IMR-90 (cell line): ENCODE data around the gene RRP1. TPM values are rescaled to one million over a fixed set of nuclear protein-coding genes. Genes with fewer than 3 reads are reported as not detected.

ENCODE experiments used
- ATAC-seq: fragments of 200-7000 bp; cut with Tn5 transposase; 2 replicates; pipeline ENCODE4 v1.9.1; 2020; ENCODE audit warnings: low read depth, mild to moderate bottlenecking, moderate library complexity
- BruUV-seq: library from RNA; stranded (reverse); fragments of 400-500 nt; replicated peaks from 2 replicates; lab custom pipeline; 2021; lab: Mats Ljungman, UMichigan
- CTCF ChIA-PET: fragments of 300-600 bp; formaldehyde crosslinking; extraction: SDS; loops from one replicate; lab custom pipeline; 2021; ENCODE audit warnings: antibody characterized with exemption; lab: Yijun Ruan, JAX
- POLR2A ChIA-PET: fragments of 300-600 bp; sonication (Branson Sonifier 250); formaldehyde crosslinking; loops from one replicate; lab custom pipeline; 2022; ENCODE audit warnings: antibody characterized with exemption; ENCODE audit not compliant: unreplicated experiment; lab: Charles Lee
- DNase-seq: peaks from one replicate; pipeline ENCODE4 v3.0.0; 2013
- H2AFZ ChIP-seq: replicated peaks from 2 replicates; pipeline ENCODE3; 2013; ENCODE audit warnings: low read length, mild to moderate bottlenecking; ENCODE audit not compliant: poor library complexity
- H2AK5ac ChIP-seq: 2 replicates; pipeline ENCODE4 v1.6.1; 2013; ENCODE audit warnings: low read depth, low read length, inconsistent platforms
- H2AK9ac ChIP-seq: replicated peaks from 2 replicates; pipeline ENCODE3; 2013; ENCODE audit warnings: mild to moderate bottlenecking, low read depth, low read length, moderate library complexity; ENCODE audit not compliant: poor library complexity
- H2BK120ac ChIP-seq: 2 replicates; pipeline ENCODE4 v1.6.1; 2013; ENCODE audit warnings: low read depth, low read length, inconsistent platforms
- H2BK15ac ChIP-seq: 3 replicates; pipeline ENCODE4 v1.6.1; 2013; ENCODE audit warnings: low read depth, low read length, inconsistent platforms
- H2BK20ac ChIP-seq: 2 replicates; pipeline ENCODE4 v1.6.1; 2013; ENCODE audit warnings: low read depth, mild to moderate bottlenecking, inconsistent platforms, low read length, moderate library complexity
- H2BK5ac ChIP-seq: 2 replicates; pipeline ENCODE4 v1.6.1; 2013; ENCODE audit warnings: mild to moderate bottlenecking, low read depth, low read length, inconsistent platforms; ENCODE audit not compliant: poor library complexity, severe bottlenecking
- H3K14ac ChIP-seq: replicated peaks from 2 replicates; pipeline ENCODE4 v1.6.1; 2013; ENCODE audit warnings: low read depth, low read length, inconsistent platforms
- H3K18ac ChIP-seq: 2 replicates; pipeline ENCODE4 v1.6.1; 2013; ENCODE audit warnings: low read depth, low read length, control low read depth
- H3K23ac ChIP-seq: 2 replicates; pipeline ENCODE4 v1.6.1; 2013; ENCODE audit warnings: low read depth, low read length, inconsistent platforms
- H3K27ac ChIP-seq: 2 replicates; pipeline ENCODE4 v1.5.1; 2013; ENCODE audit warnings: mild to moderate bottlenecking, control low read depth, low read length; ENCODE audit not compliant: insufficient read depth
- H3K27me3 ChIP-seq: 2 replicates; pipeline ENCODE4 v1.6.1; 2013; ENCODE audit warnings: low read length; ENCODE audit not compliant: control insufficient read depth, insufficient read depth
- H3K36me3 ChIP-seq: 2 replicates; pipeline ENCODE4 v1.6.1; 2013; ENCODE audit warnings: low read length, mixed read lengths; ENCODE audit not compliant: control insufficient read depth, insufficient read depth
- H3K4ac ChIP-seq: 2 replicates; pipeline ENCODE4 v1.6.1; 2013; ENCODE audit warnings: low read depth, low read length, inconsistent platforms
- H3K4me1 ChIP-seq: 2 replicates; pipeline ENCODE4 v1.6.1; 2013; ENCODE audit warnings: low read length, mixed read lengths; ENCODE audit not compliant: control insufficient read depth, insufficient read depth
- H3K4me2 ChIP-seq: 2 replicates; pipeline ENCODE4 v1.6.1; 2013; ENCODE audit warnings: low read depth, mild to moderate bottlenecking, control low read depth, low read length, moderate library complexity
- H3K4me3 ChIP-seq: 2 replicates; pipeline ENCODE4 v1.5.1; 2013; ENCODE audit warnings: low read depth, mild to moderate bottlenecking, control low read depth, low read length, moderate library complexity; ENCODE audit not compliant: insufficient read depth
- H3K56ac ChIP-seq: 2 replicates; pipeline ENCODE4 v1.6.1; 2013; ENCODE audit warnings: low read length, inconsistent platforms; ENCODE audit not compliant: insufficient read depth; ENCODE audit errors: extremely low read depth
- H3K79me1 ChIP-seq, 2 experiments: 2 replicates each; pipeline ENCODE4 v1.6.1; 2013; ENCODE audit warnings: low read length in 2 of 2, inconsistent platforms in 1 of 2, low read depth in 1 of 2
- H3K9ac ChIP-seq: 2 replicates; pipeline ENCODE4 v1.6.1; 2013; ENCODE audit warnings: low read depth, low read length, control low read depth
- H3K9me1 ChIP-seq: 2 replicates; pipeline ENCODE4 v1.6.1; 2013; ENCODE audit warnings: low read length, inconsistent platforms; ENCODE audit not compliant: insufficient read depth
- H3K9me3 ChIP-seq: 2 replicates; pipeline ENCODE4 v1.6.1; 2013; ENCODE audit warnings: low read length; ENCODE audit not compliant: control insufficient read depth, insufficient read depth
- H4K20me1 ChIP-seq: 2 replicates; pipeline ENCODE4 v1.6.1; 2013; ENCODE audit warnings: low read length, inconsistent platforms; ENCODE audit not compliant: insufficient read depth
- H4K5ac ChIP-seq: 2 replicates; pipeline ENCODE4 v1.6.1; 2013; ENCODE audit warnings: mild to moderate bottlenecking, low read depth, low read length, control low read depth
- H4K8ac ChIP-seq, 2 experiments: 2 replicates each; pipeline ENCODE4 v1.6.1; 2013; ENCODE audit warnings: low read depth in 2 of 2, low read length in 2 of 2, control low read depth in 1 of 2, inconsistent platforms in 1 of 2
- H4K91ac ChIP-seq: 2 replicates; pipeline ENCODE4 v1.6.1; 2013; ENCODE audit warnings: low read depth, low read length, inconsistent platforms; ENCODE audit not compliant: insufficient read depth
- BHLHE40 ChIP-seq: fragments of 150-350 bp; IDR thresholded peaks from 2 replicates; pipeline ENCODE4 v1.6.1; 2016; ENCODE audit warnings: mild to moderate bottlenecking, low read depth, low read length
- CEBPB ChIP-seq: IDR thresholded peaks from 2 replicates; pipeline ENCODE4 v1.6.1; 2012; ENCODE audit warnings: low read depth, low read length, improper control_type of control experiment
- CHD1 ChIP-seq: IDR thresholded peaks from 2 replicates; pipeline ENCODE4 v1.6.1; 2012; ENCODE audit warnings: low read depth, low read length, improper control_type of control experiment
- FOS ChIP-seq: fragments of 150-350 bp; IDR thresholded peaks from 2 replicates; pipeline ENCODE4 v1.6.1; 2016; ENCODE audit warnings: low read depth, low read length
- NFE2L2 ChIP-seq: fragments of 150-350 bp; IDR thresholded peaks from 2 replicates; pipeline ENCODE4 v1.6.1; 2016; ENCODE audit warnings: low read depth, mild to moderate bottlenecking, low read length
- WGBS, 2 experiments: methylation state at CpG; one replicate each; pipeline versions ENCODE4 v1.1.5 to v1.1.7; 2013; ENCODE audit warnings: missing lambda C conversion rate in 2 of 2; ENCODE audit not compliant: insufficient read length in 1 of 2; ENCODE audit errors: extremely low coverage in 2 of 2; 5-methylcytosine and 5-hydroxymethylcytosine counted together
- dilution Hi-C: fragments of 300-500 bp; cut with HindIII; formaldehyde crosslinking; loops from one replicate; pipeline ENCODE4 v1.14.3; 2018; ENCODE audit warnings: low sequenced_read_pairs; ENCODE audit not compliant: unreplicated experiment
- in situ Hi-C: fragments of 300-500 bp; cut with MboI; formaldehyde crosslinking; loops from 3 replicates; pipeline ENCODE4 v1.14.3; 2019; ENCODE audit warnings: low sequenced_read_pairs, inconsistent platforms, mixed read lengths
- intact Hi-C: fragments of 100-400 bp; cut with micrococcal nuclease; formaldehyde crosslinking; loops from 2 replicates; pipeline ENCODE4 v1.10.0; 2022
- polyA plus RNA-seq, 3 experiments: library from polyadenylated mRNA; depleted of rRNA; stranded (reverse); fragments of >200 nt; gene quantifications; 2 replicates each; pipeline ENCODE4 v1.2.3, GENCODE V29; 2012; ENCODE audit warnings: low replicate concordance in 1 of 3
- total RNA-seq: library from RNA; depleted of rRNA; stranded (reverse); fragments of >200 nt; gene quantifications from 2 replicates; pipeline ENCODE4 v1.2.3, GENCODE V29; 2012
- TF ChIP-seq, protein P1 (sequence below): fragments of 150-350 bp; IDR thresholded peaks from 2 replicates; pipeline ENCODE4 v1.6.1; 2017; ENCODE audit warnings: mild to moderate bottlenecking, antibody characterized with exemption, low read length, low read depth
- TF ChIP-seq, protein P2 (sequence below): conservative IDR thresholded peaks from 2 replicates; pipeline ENCODE4 v1.5.1; 2012; ENCODE audit warnings: mild to moderate bottlenecking, low read depth, low read length, improper control_type of control experiment

The RRP1 gene
- total and polyA plus RNA-seq, 2 of the 4 experiments (the other 2 are of a cell fraction): 20.2 to 23.3 TPM

GRCh38 chr21:43832648-43833047 lies 43.3 kb downstream of the RRP1 start:
- no peak overlapping the region for H2BK20ac ChIP-seq
- no peak overlapping the region for H4K5ac ChIP-seq
- H3K27ac ChIP-seq: no peak overlapping the region
- no peak overlapping the region for H3K4me3 ChIP-seq
- intact Hi-C loops (no loop called here), dilution Hi-C loops (no loop called here), in situ Hi-C loops (no loop called here)
- peaks cover 7% of the 10 kb centered on the region; the same call in 1 of the 2 replicates for H3K9me3 ChIP-seq
- no peak overlapping the region for H3K56ac ChIP-seq
- TF ChIP-seq CHD1 (no peak), BHLHE40 (no peak), NFE2L2 (no peak), CEBPB (no peak), FOS (no peak)
- TF ChIP-seq, protein P1, sequence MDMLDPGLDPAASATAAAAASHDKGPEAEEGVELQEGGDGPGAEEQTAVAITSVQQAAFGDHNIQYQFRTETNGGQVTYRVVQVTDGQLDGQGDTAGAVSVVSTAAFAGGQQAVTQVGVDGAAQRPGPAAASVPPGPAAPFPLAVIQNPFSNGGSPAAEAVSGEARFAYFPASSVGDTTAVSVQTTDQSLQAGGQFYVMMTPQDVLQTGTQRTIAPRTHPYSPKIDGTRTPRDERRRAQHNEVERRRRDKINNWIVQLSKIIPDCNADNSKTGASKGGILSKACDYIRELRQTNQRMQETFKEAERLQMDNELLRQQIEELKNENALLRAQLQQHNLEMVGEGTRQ: no peak
- TF ChIP-seq, protein P2, sequence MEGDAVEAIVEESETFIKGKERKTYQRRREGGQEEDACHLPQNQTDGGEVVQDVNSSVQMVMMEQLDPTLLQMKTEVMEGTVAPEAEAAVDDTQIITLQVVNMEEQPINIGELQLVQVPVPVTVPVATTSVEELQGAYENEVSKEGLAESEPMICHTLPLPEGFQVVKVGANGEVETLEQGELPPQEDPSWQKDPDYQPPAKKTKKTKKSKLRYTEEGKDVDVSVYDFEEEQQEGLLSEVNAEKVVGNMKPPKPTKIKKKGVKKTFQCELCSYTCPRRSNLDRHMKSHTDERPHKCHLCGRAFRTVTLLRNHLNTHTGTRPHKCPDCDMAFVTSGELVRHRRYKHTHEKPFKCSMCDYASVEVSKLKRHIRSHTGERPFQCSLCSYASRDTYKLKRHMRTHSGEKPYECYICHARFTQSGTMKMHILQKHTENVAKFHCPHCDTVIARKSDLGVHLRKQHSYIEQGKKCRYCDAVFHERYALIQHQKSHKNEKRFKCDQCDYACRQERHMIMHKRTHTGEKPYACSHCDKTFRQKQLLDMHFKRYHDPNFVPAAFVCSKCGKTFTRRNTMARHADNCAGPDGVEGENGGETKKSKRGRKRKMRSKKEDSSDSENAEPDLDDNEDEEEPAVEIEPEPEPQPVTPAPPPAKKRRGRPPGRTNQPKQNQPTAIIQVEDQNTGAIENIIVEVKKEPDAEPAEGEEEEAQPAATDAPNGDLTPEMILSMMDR: no peak
- no peak overlapping the region for H4K8ac ChIP-seq
- DNase-seq: no peak
- no peak overlapping the region for H3K9ac ChIP-seq
- no peak overlapping the region for H2AFZ ChIP-seq
- no peak for ATAC-seq
- H3K18ac ChIP-seq: no peak overlapping the region
- no peak overlapping the region for H2BK15ac ChIP-seq
- H3K4me1 ChIP-seq: no peaks in the 10 kb centered on the region
- H3K4ac ChIP-seq: no peak overlapping the region
- H3K27me3 ChIP-seq: peaks cover 39% of the 10 kb centered on the region
- no peaks in the 10 kb centered on the region for H3K9me1 ChIP-seq
- H4K20me1 ChIP-seq: no peaks in the 10 kb centered on the region
- no peaks in the 10 kb centered on the region for H3K36me3 ChIP-seq
- no peak overlapping the region for H3K14ac ChIP-seq
- ChIA-PET POLR2A (no interaction called here), CTCF (no interaction called here)
- no peak overlapping the region for H3K23ac ChIP-seq
- no peak overlapping the region for H2BK120ac ChIP-seq
- 67% methylated on average over 10 of the region's 10 CpGs; no CpG with 5 or more reads in 1 of the 2 experiments for WGBS, 2 experiments
- no peaks in the 10 kb centered on the region for H3K79me1 ChIP-seq
- no peak overlapping the region for H4K91ac ChIP-seq
- H3K4me2 ChIP-seq: no peak overlapping the region
- BruUV-seq: no TSS peak
- no peak overlapping the region for H2BK5ac ChIP-seq
- H2AK5ac ChIP-seq: no peak overlapping the region
- no peak overlapping the region for H2AK9ac ChIP-seq
